Measurements from ENCODE around the gene ENOPH1. TPM values are rescaled to one million over a fixed set of nuclear protein-coding genes. Genes with fewer than 3 reads are reported as not detected.

Gene ENOPH1
- total RNA-seq, 1 donor = 24.8 TPM

DNA sequence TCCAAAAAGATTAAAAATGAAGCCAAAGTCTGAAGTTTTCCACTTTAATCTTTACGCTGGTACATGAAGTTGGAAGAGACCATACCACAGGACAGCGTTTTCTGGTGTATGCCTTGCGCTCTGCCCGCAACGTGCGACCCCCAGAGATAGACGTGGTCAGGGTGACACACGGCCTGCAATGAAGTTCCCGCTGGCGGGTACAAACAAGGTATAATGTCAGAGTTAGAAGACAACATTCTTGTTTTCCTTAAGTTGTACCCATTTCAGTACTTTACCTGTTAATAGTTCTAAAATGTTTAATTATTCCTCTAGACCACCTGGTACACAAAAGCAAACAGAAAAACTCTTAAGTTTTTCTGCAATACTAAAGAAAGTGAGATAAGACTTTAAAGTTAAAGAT, 4.9 kb upstream of the ENOPH1 start:
- DNase-seq (ENCODE audit: low read depth in 2 of 3, low spot score in 2 of 3) = no peak

DNA sequence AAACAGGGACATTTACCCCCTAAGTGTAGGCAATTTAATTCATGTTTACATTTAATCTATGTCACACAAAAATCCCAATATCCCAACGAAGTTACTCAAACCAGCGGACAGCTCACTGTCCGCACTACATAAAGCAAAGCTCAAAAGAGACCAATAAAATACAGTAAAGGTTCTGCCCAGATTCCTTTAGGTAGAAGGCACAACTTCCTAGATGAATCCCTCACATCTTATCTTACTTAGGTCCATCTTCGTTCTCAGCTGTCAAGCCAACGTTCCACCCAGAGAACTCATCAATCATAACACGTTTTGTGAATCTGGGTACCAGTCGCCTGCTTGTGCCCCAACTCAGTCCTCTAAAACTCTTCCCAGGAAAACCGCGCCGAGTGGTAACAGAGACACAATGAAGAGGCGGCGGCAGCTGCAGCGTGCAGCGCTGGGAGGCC, 1.8 kb upstream of the ENOPH1 start:
- DNase-seq (ENCODE audit: low read depth in 2 of 3, low spot score in 2 of 3) = no peak

DNA sequence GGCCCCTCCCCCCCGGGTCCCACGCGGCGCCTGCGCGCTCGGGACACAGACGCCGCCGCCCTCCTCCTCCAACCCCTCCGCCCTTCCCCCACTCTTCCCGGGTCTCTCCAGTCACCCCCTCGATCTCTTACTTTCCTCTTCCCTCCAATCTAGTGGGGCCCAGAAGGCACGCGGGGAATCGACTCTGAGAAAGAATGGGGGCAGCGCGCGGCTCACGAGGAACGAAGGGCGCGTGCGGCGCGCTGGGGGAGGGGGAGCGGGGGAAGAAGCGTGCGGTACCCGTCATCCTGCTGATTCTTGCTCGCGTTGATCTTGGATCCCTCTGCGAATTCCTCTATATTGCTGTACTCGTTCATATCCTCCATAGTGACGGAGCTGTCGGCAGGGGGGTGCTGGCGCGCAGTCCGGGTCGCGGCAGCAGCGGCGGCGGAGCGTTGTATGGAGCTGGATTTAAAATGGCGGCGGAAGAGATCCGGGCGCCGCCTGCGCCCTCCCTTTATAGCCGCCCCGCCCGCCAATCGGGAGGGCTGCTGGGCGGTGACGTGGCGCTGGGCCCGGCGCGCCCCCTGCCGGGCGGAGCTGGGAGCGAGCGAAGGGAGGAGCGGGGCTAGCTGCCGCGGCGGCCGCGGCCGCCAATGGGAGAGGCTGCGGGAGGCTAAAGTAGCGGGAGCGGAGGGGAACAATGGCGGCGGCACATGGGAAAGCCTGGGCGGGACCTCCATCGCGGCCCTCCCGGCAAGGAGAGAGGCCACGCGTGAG, 1.2 kb upstream of the ENOPH1 start:
- peak; percentile 92 to 98 (median 95) for DNase-seq (ENCODE audit: low read depth in 2 of 3, low spot score in 2 of 3)

DNA sequence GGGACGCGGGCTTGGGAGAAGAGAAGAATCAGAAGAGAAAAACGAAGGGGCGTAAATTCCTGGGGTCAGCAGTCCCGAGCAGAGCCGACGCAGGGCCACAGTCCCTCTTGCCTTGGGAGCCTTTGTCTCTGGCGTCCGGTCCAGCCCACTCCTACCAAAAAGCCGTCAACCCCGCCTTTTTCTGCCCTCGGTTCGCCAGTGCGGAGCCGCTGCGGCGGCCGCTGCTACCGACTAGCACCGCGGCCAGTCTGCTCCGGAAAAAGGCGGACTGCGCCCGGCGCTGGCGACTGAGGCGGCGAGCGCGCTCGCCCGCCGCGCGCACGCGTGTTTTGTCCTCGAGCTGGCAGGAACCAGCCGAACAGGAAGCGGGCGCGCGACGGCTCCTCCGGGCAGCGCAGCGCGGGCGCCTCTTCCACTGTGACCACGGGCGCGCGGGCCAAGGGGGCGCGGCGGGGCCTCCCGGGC, 630 bp upstream of the ENOPH1 start:
- DNase-seq (ENCODE audit: low read depth in 2 of 3, low spot score in 2 of 3) = peak in 1 of 3 donors; percentile 64

DNA sequence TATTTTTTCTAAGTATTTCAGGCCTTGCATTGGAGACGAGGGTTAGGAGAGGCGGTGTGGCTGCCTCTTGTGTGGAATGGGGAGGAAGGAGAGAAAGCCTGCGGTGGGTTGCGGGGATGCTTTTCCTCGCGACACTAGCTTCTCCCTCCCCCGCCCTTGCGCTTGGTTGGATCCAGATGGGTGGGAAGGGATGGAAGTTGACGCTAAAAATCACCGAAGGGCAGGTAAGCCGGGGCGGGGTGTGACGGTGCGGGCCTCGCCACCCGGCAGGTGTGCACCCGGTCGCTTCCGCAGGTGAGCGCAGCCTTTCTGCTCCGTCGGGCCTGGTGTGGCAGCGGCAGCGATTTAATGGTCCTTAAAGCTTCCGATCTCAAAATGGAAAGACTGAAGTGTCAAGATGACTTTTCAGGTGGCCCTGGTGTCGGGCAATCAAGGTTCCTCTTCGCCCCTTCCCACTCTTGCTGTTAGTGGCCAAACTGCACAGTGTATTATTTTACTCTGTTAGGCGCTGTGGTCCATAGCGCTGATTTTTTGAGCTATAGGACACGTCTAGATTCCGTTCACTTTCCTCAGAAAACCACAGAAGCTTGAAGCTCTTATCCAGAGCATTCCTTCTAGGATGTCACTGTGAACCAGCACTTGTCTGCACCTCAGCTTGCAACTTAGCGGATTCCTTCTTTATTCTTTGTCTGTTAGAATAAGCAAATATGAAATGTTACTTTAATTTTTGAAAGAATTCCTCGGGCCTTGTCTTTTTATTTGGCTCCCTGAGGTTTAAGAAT, 765 bp downstream of the ENOPH1 start:
- peak in 2 of 3 donors; percentile 17 to 21 for DNase-seq (ENCODE audit: low read depth in 2 of 3, low spot score in 2 of 3)

DNA sequence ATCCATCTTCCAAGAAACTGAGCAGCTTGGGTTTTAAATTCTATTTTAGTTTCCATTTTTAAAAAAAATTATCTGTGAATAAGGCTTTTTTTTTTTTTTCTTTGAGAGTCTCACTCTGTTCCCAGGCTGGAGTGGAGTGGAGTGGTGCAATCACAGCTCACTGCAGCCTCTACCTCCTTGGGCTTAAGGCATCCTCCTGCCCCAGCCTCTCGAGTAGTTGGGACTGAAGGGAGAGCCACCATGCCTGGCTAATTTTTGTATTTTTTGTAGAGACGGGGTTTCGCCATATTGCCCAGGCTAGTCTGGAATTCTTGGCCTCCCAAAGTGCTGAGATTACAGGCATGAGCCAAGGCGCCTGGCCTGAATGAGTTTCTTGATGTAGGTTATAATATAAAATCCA, 1.4 kb downstream of the ENOPH1 start:
- no peak for DNase-seq (ENCODE audit: low read depth in 2 of 3, low spot score in 2 of 3)

DNA sequence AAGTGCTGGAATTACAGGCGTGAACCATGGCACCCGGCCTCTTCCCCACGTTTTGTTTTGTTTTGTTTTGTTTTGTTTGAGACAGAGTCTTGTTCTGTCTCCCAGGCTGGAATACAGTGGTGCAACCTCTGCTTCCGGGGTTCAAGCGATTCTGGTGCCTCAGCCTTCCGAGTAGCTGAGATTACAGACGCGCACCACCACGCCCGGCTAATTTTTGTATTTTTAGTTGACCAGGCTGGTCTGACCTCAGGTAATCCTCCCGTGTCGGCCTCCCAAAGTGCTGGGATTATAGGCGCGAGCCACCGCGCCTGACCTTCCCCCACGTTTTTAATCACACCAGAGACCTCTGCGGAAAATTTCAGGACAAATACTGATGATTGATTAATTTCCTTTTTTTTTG, 2.2 kb downstream of the ENOPH1 start:
- DNase-seq (ENCODE audit: low read depth in 2 of 3, low spot score in 2 of 3) = no peak

DNA sequence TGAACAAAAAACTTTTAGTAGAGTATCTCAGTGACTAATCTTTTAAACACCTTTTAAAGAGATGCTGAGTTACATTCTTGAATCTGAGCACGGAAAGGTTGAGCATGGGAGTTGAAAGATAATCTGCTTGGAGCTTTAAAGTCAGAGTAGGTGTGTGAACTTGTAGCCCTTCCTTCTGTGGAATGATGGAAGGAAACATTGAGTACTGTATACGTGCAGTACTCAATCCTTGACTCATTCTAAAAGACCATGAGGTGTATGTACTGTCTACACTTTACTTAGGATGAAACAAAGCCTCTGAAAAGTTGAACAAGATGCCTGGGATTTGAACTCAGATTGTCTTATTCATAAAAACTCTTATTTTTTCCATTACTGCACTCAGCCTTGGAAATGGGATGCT, 3.4 kb downstream of the ENOPH1 start:
- no peak for DNase-seq (ENCODE audit: low read depth in 2 of 3, low spot score in 2 of 3)

DNA sequence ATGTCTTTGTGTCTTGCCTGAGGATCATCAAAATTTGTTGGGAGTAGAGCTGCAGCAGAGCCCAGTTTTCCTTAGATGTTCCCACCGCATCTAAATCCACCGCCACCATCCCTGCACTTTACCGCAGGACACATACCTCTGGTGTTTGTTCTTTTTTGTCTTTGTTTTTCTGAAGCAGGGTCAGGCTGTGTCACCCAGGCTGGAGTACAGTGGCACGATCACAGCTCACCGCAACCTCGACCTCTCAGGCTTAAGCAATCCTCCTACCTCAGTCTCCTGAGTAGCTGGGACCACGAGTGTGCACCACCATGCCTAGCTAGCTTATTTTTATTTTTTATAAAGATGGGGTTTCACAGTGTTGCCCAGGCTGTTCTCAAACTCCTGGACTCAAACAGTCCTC, 4.6 kb downstream of the ENOPH1 start:
- no peak for DNase-seq (ENCODE audit: low read depth in 2 of 3, low spot score in 2 of 3)

DNA sequence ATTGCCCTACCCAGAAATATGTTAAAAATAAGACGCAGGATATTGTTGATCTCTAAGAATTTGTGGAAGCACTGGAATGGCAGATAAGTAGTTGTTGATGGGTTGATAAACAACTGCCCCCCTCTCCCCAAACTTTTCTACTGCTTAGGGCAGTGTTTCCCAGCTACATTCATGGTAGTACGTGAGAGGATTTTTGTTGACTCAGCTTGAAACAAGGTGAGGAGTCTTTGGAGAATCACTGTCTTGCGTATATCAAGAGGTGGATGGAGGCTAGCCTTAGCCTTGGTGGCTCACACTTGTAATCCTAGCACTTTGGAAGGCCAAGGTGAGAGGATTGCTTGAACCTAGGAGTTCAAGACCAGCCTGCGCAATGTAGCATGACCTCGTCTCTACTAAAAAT, 5.7 kb downstream of the ENOPH1 start:
- DNase-seq (ENCODE audit: low read depth in 2 of 3, low spot score in 2 of 3) = no peak

DNA sequence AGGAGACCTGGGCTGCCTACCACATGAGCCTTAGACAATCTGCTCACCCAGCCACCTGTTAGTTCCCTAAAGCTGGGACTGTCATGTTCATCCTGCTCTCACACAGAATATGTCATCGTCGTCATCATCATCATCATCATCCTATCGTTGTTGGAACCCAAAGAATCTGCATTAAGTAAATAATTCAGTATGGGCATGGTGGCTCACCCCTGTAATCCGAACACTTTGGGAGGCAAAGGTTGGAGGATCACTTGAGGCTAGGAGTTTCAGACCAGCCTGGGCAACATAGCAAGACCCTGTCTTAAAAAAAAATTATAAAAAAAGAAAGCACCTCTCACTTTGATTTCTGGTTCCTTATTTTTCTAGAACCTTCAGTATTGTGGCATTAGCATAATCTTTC, 6.4 kb downstream of the ENOPH1 start:
- DNase-seq (ENCODE audit: low read depth in 2 of 3, low spot score in 2 of 3) = no peak

DNA sequence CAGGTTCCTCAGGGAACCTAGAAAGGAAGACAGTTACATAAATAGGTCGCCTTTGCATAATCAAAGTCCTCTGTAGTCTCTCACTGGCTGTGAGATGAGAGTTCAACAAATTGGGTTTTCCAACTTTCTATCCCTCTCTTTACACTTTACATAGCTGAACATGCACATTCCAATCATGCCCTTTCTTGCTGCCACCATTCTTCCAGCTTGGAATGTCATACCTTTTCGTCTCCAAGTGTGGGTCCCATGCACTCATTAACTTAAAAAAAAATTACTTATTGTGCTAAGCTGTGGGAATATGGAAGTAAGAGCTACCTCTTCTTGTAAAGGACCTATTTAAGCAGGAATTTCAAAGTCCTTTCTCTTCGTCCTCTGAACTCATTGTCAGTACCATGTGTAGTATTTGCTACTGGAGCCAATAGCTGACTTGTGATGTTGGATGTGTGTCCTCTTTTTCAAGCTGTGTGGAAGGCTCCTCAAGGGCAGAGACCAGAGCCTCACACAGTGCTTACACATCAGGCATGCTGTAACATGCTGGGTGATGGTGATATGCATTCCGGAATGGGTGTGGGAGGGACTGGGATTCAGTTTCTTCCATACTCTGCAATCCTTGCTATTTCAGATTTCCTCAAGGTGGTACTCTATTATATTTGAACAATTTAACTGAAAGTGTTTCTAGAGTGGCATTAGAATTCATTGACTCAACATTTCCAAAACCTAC, 7.1 kb downstream of the ENOPH1 start:
- no peak for DNase-seq (ENCODE audit: low read depth in 2 of 3, low spot score in 2 of 3)

DNA sequence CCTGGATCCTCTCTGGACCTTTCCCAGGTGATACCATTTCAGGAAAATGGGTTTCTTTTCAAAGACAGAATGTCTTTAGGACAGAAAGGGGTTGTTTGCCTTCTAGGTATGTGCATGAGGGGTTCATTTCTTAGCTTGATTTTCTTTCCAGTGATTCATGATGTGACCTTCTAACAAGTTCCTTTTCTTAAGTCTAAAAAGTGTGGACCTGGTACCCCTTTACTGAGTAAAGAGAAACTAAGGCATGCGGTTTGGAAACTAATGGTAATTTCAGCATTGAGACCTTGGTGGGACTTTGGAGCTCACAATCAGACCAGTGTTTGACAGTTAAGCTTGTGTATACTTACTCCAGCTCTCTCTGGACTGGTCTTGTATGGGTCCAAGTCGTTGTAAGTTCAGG, 8.7 kb downstream of the ENOPH1 start:
- no peak for DNase-seq (ENCODE audit: low read depth in 2 of 3, low spot score in 2 of 3)

DNA sequence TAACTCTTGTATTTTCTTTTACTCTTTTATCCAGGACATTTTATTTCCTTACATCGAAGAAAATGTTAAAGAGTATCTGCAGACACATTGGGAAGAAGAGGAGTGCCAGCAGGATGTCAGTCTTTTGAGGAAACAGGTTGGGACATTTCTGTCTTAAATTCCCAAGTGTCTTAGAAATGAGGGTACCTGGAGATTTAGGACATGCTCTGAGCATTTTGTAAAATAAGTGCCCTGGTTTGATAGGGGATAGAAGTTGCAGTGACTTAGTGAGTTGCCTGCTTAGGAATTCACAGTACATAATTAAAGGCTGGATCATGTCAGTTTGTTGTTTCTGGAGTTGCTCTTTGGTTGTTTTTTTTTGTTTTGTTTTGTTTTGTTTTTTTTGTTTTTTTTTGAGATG, 17.5 kb downstream of the ENOPH1 start:
- no peak for DNase-seq (ENCODE audit: low read depth in 2 of 3, low spot score in 2 of 3)

DNA sequence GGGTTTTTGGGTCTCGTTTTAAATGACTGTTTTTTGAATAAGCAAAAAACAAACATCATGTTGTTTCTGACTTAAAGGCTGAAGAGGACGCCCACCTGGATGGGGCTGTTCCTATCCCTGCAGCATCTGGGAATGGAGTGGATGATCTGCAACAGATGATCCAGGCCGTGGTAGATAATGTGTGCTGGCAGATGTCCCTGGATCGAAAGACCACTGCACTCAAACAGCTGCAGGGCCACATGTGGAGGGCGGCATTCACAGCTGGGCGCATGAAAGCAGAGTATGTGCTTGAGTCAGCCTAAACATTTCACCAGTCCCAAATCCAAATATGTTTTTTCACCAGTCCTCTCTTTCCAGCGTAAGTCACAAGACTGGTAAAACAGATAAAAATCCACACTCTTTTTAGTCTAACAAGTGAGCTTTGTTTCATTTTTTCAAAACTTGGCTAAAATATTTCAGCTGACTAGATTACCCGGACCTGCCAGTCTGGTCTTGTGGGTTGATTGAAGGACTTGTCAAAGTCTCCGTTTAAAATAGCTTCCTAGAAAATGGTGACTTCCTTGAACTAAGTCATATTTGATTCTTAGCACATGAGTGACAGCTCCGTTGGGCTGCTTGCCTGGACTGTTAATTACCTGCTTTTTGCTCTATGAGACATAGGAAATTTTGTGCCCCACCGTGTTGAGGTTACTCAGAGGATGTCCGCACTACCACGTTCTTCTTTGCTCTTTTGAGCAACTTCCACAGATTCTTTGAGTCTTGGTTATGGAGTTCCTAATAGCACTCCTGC, 20.8 kb downstream of the ENOPH1 start:
- no peak for DNase-seq (ENCODE audit: low read depth in 2 of 3, low spot score in 2 of 3)

DNA sequence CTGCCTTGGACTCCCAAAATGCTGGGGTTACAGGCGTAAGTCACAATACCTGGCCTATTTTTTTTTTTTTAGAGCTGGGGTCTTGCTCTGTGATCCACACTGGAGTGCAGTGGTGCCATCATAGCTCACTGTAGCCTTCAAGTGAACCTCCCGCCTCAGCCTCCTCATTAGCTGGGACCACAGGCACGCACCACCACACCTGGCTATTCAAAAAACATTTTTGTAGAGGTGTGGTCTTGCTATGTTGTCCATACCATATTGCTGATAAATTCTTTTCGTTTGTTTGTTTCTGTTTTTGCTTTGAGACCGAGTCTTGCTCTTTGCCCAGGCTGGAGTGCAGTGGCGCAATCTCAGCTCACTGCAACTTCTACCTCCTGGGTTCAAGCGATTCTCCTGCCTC, 21.6 kb downstream of the ENOPH1 start:
- DNase-seq (ENCODE audit: low read depth in 2 of 3, low spot score in 2 of 3) = no peak

DNA sequence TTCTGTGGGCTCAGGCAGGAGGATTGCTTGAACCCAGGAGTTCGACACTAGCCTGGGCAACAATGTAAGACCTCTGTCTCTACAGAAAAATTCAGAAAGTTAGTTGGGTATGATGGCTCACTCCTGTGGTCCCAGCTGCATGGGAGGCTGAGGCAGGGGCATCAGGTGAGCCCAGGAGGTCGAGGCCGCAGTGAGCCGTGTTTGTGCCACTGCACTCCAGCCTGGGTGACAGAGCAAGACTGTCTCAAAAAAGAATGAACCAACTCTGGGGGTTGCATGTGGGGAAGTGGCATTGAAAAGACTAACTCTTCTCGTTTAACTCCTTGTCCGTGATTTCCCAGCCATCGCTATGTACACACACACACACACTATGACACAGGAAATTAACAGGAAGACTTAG, 26.9 kb downstream of the ENOPH1 start:
- DNase-seq (ENCODE audit: low read depth in 2 of 3, low spot score in 2 of 3) = no peak

DNA sequence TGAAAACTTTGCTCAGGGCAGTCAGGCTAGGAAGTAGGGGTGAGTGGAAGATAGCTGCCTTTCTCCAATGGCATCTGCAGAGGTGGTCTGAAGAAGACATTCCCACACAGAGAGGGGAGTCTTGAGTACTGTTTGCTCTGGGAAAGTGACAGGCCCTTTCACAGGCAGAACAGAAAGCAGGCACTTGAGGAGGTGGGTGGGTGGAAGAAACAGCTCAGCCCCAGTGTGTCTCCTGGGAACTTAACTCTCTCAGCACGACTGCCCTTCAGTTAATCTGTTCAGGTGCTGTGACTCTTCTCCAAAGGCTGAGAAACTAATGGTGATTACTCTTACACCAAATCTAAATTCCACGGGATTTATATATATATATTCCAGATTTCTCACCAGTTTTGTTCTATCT, 28.3 kb downstream of the ENOPH1 start:
- no peak for DNase-seq (ENCODE audit: low read depth in 2 of 3, low spot score in 2 of 3)

DNA sequence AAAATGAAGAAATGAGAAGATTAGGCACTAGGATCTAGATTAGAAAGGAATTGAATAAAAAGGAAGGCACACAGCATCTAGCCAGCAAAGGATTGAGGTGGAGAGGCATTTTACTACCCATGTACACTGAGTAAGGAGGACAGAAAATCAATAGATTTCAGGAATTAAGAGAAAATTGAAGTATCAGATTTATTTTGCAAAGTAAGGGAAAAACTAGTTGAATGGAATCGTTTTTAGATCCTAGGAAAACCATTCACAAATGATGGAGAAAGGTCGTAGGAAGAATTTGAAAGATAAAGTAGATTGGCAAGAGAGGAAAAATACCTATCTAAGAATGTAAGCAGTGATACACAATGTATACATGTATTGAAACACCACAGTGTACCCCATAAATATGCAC, 31.3 kb downstream of the ENOPH1 start:
- DNase-seq (ENCODE audit: low read depth in 2 of 3, low spot score in 2 of 3) = no peak

DNA sequence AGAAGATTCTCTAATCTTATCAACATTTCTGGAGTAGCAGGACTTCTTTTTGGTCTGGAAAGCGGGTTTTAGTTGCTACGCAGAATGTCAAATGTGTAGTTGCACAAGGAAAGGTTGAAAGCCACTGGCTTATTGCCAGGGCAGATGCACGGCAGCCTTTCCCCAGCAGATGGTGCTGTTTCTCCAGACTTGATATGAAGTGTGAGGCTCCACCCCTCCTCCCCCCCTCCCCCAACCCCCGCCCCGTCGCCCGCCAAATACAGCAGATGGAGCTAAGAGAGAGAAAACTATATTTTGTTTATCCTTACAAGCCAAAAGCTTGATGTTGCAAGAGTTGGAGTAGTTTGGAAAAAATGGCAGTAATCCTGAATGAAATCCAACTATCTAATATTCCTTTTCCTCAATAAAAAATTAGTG, 32.0 kb downstream of the ENOPH1 start:
- DNase-seq (ENCODE audit: low read depth in 2 of 3, low spot score in 2 of 3) = peak; percentile 66 to 92 (median 80)

DNA sequence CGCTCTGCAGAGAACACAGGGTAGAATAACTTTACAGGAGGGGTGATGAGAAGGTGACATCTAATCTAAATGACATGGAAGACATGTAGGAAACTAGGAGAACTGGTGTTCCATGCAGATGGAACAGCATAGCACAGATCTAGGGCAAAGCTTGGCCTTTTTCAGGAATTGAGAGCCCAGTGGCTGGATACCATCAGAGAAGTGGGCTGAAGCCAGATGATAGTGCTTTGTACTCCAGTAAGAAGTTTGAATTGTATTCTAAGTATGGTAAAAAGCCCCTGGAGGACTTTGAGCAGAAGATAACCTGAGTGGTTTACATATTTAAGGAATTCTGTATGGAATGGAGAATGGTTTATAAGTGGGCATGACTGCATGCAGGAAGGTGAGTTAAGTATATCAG, 32.8 kb downstream of the ENOPH1 start:
- no peak for DNase-seq (ENCODE audit: low read depth in 2 of 3, low spot score in 2 of 3)

All from hematopoietic multipotent progenitor cell (in vitro differentiated cells).